GM12878 (cell line): ENCODE results near the gene MAPKAPK3. TPM values are rescaled to one million over a fixed set of nuclear protein-coding genes. Genes with fewer than 3 reads are reported as not detected.

Source experiments
- ATAC-seq: fragments of 200-7000 bp; cut with Tn5 transposase; 3 replicates; pipeline ENCODE4 v1.9.1; 2020; ENCODE audit warnings: mild to moderate bottlenecking, moderate library complexity
- BruUV-seq: library from RNA; stranded (reverse); fragments of 400-500 nt; replicated peaks from 2 replicates; lab custom pipeline; 2021; lab: Mats Ljungman, UMichigan
- CTCF ChIA-PET: fragments of 300-600 bp; sonication (Branson Sonifier 250); formaldehyde crosslinking; extraction: SDS; loops from one replicate; lab custom pipeline; 2021; ENCODE audit warnings: inconsistent platforms; lab: Yijun Ruan, JAX
- POLR2A ChIA-PET: fragments of 350-600 bp; formaldehyde crosslinking; extraction: SDS; loops from one replicate; lab custom pipeline; 2021; ENCODE audit warnings: inconsistent platforms; lab: Charles Lee
- RAD21 ChIA-PET: fragments of 300-600 bp; sonication (Branson Sonifier 250); formaldehyde crosslinking; loops from one replicate; lab custom pipeline; 2023; ENCODE audit warnings: antibody characterized with exemption; ENCODE audit not compliant: unreplicated experiment; lab: Charles Lee
- SMC1A ChIA-PET: fragments of 300-600 bp; sonication (Branson Sonifier 250); formaldehyde crosslinking; loops from one replicate; lab custom pipeline; 2023; ENCODE audit not compliant: unreplicated experiment, uncharacterized antibody; lab: Charles Lee
- DNase-seq: peaks from one replicate; pipeline ENCODE4 v3.0.0-alpha.2; 2011; ENCODE audit warnings: low read depth, low spot score
- FAIRE-seq: peaks from 3 replicates; lab custom pipeline; 2011; peaks lifted over from hg19 to GRCh38; lab: Jason Lieb, UNC
- H2AFZ ChIP-seq: 2 replicates; pipeline ENCODE4 v1.6.0; 2011; ENCODE audit warnings: low read depth, low read length, control low read depth; ENCODE audit not compliant: control insufficient read depth
- H3K27ac ChIP-seq: 2 replicates; pipeline ENCODE4 v1.5.1; 2011; ENCODE audit warnings: control low read depth; ENCODE audit not compliant: control insufficient read depth, insufficient read depth
- H3K27me3 ChIP-seq, 2 experiments: replicated peaks in 1 of 2; 2 replicates each; pipeline versions ENCODE4 v1.6.0 to v1.6.1; 2011; ENCODE audit warnings: low read length in 1 of 2; ENCODE audit not compliant: control insufficient read depth in 2 of 2, insufficient read depth in 2 of 2
- H3K36me3 ChIP-seq, 2 experiments: 2 replicates each; pipeline ENCODE4 v1.5.1; 2011; ENCODE audit warnings: low read length in 1 of 2; ENCODE audit not compliant: control insufficient read depth in 2 of 2, insufficient read depth in 2 of 2
- H3K4me1 ChIP-seq: 2 replicates; pipeline ENCODE4 v1.6.1; 2011; ENCODE audit warnings: mild to moderate bottlenecking, low read length, moderate library complexity, mixed read lengths; ENCODE audit not compliant: control insufficient read depth, insufficient read depth
- H3K4me2 ChIP-seq: 2 replicates; pipeline ENCODE4 v1.6.0; 2011; ENCODE audit warnings: control low read depth; ENCODE audit not compliant: control insufficient read depth, insufficient read depth
- H3K4me3 ChIP-seq: fragments of 200-600 bp; sonication (generic); 2 replicates; pipeline ENCODE4 v1.5.1; 2016
- H3K79me2 ChIP-seq: 2 replicates; pipeline ENCODE4 v1.6.0; 2011; ENCODE audit warnings: low read length; ENCODE audit not compliant: control insufficient read depth, insufficient read depth
- H3K9ac ChIP-seq: 2 replicates; pipeline ENCODE4 v1.8.0; 2011; ENCODE audit warnings: low read length, control low read depth, mixed read lengths; ENCODE audit not compliant: control insufficient read depth, insufficient read depth
- H3K9me3 ChIP-seq: replicated peaks from 3 replicates; pipeline ENCODE4 v1.5.1; 2011; ENCODE audit warnings: mild to moderate bottlenecking, low read length; ENCODE audit not compliant: control insufficient read depth, insufficient read depth
- H4K20me1 ChIP-seq: 2 replicates; pipeline ENCODE4 v1.6.0; 2011; ENCODE audit not compliant: control insufficient read depth, insufficient read depth
- FOXK2 ChIP-seq: fragments of 450-650 bp; IDR thresholded peaks from 2 replicates; pipeline ENCODE4 v1.6.1; 2017; ENCODE audit warnings: mild to moderate bottlenecking, moderate library complexity
- FOXM1 ChIP-seq: IDR thresholded peaks from 2 replicates; pipeline ENCODE4 v1.6.1; 2012; ENCODE audit warnings: low read depth, mild to moderate bottlenecking, inconsistent platforms, low read length, moderate library complexity
- KDM1A ChIP-seq: fragments of 200-600 bp; sonication (generic); IDR thresholded peaks from 2 replicates; pipeline ENCODE4 v1.6.1; 2016; ENCODE audit warnings: borderline replicate concordance
- MXI1 ChIP-seq: fragments of 150-350 bp; IDR thresholded peaks from 2 replicates; pipeline ENCODE4 v1.6.1; 2011; ENCODE audit warnings: low read depth, mild to moderate bottlenecking, inconsistent platforms, low read length, improper control_type of control experiment
- NRF1 ChIP-seq: conservative IDR thresholded peaks from 2 replicates; pipeline ENCODE4 v1.6.1; 2011; ENCODE audit warnings: mild to moderate bottlenecking, low read depth, low read length, improper control_type of control experiment
- PML ChIP-seq: IDR thresholded peaks from 2 replicates; pipeline ENCODE4 v1.6.1; 2012; ENCODE audit warnings: low read length, inconsistent platforms
- STAT1 ChIP-seq: fragments of 450-650 bp; conservative IDR thresholded peaks from 2 replicates; pipeline ENCODE4 v1.6.1; 2014; ENCODE audit warnings: antibody characterized with exemption, mild to moderate bottlenecking
- SUPT20H ChIP-seq: IDR thresholded peaks from 2 replicates; pipeline ENCODE4 v1.6.1; 2011; ENCODE audit warnings: low read depth, mild to moderate bottlenecking, low read length, moderate library complexity, borderline replicate concordance; ENCODE audit not compliant: control insufficient read depth
- TCF12 ChIP-seq: IDR thresholded peaks from 2 replicates; pipeline ENCODE4 v1.6.1; 2011; ENCODE audit warnings: low read depth, mild to moderate bottlenecking, low read length
- ZNF217 ChIP-seq: fragments of 450-650 bp; IDR thresholded peaks from 2 replicates; pipeline ENCODE4 v1.6.1; 2017; ENCODE audit warnings: antibody characterized with exemption, mild to moderate bottlenecking
- WGBS: methylation state at CpG from one replicate; pipeline ENCODE4 v1.1.6; 2016; ENCODE audit warnings: low lambda C conversion rate; ENCODE audit not compliant: insufficient replicate concordance, insufficient coverage; ENCODE audit errors: missing lambda C conversion rate; 5-methylcytosine and 5-hydroxymethylcytosine counted together
- in situ Hi-C: fragments of 300-500 bp; cut with MboI; formaldehyde crosslinking; loops from 9 replicates; pipeline ENCODE4 v1.14.3; 2018; ENCODE audit warnings: mixed read lengths
- intact Hi-C: fragments of 100-400 bp; cut with micrococcal nuclease; formaldehyde crosslinking; loops from one replicate; pipeline ENCODE4 v1.14.2; 2022; ENCODE audit not compliant: unreplicated experiment
- polyA plus RNA-seq, 11 experiments: library from polyadenylated mRNA; depleted of rRNA in 4 of 11; unstranded in 6 of 11; stranded (reverse) in 5 of 11; fragments of >200 nt; fragmentation: Nextera tagmentation in 4 of 11; fragmentation: Illumina TruSeq in 1 of 11; extraction: Ambion mirVana in 4 of 11; extraction: Trizol in 1 of 11; gene quantifications; 1 replicate in 1 of 11; 2 replicates in 10 of 11; pipeline versions ENCODE4 v1.2.1 to v1.2.3, GENCODE V29; 2011 to 2016; ENCODE audit warnings: inconsistent platforms in 2 of 11, missing spikeins in 2 of 11, low read depth in 1 of 11
- total RNA-seq, 4 experiments: library from RNA; depleted of rRNA in 3 of 4; stranded (reverse); fragments of >200 nt in 3 of 4; fragmentation: Illumina TruSeq in 1 of 4; extraction: Trizol in 1 of 4; gene quantifications; 2 replicates each; pipeline versions ENCODE4 v1.2.1 to v1.2.3, GENCODE V29; 2013 to 2021
- TF ChIP-seq, protein P1 (sequence below): fragments of 450-650 bp; IDR thresholded peaks from 2 replicates; pipeline ENCODE4 v1.6.1; 2017; ENCODE audit warnings: mild to moderate bottlenecking
- TF ChIP-seq, protein P2 (sequence below): fragments of 450-650 bp; IDR thresholded peaks from 2 replicates; pipeline ENCODE4 v1.6.1; 2016; ENCODE audit warnings: mild to moderate bottlenecking

MAPKAPK3 gene
- total and polyA plus RNA-seq, 10 of the 15 experiments (the other 5 are each of a cell fraction or from before 2014, with no cell fraction given): 7.9 to 66.0 (median 39.0) TPM

DNA sequence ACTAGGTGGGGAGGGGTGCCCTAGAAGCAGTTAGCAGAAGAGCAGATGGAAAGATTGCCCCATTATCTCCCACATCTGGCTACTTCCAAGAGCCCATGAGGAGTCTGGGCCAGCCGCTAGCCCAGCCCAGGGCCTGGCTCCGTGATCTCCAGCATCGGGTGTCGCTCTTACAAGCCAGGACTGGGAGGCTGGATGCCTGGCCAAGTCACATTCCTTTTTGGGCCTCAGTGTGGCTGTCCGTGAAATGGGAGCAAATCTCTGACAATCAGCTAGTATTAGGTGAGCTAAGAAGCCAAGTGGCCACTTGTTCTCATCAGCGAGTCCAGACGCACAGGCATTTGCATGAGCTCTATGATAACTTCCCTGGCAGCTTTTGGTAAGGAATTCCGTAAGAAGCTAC is 34.5 kb downstream of the MAPKAPK3 start:
- H3K27me3 ChIP-seq: no peaks in the 10 kb centered on the region; a peak in 2 of 4 replicates
- H3K79me2 ChIP-seq: no peaks in the 10 kb centered on the region
- H4K20me1 ChIP-seq: no peaks in the 10 kb centered on the region
- DNase-seq (no peak), FAIRE-seq (no peak), ATAC-seq (no peak)
- no peak overlapping the region for H3K4me2 ChIP-seq
- no peak overlapping the region for H3K9ac ChIP-seq
- RAD21 ChIA-PET: interaction anchor here (0.9 to 7.3 kb wide), 5 partner anchors 19 to 81 kb away, joined by 3 to 84 read pairs (median 4); partner anchors contain the start of gene MAPKAPK3
- no peak overlapping the region for H2AFZ ChIP-seq
- H3K9me3 ChIP-seq: no peaks in the 10 kb centered on the region
- CTCF ChIA-PET: interaction anchor here (0.8 to 10.8 kb wide), 3 partner anchors 10 to 33 kb away, joined by 4 to 250 read pairs (median 16); partner anchors contain the start of gene MAPKAPK3
- BruUV-seq: no TSS peak
- no peak overlapping the region for H3K4me3 ChIP-seq
- peaks cover 0 to 3% of the 10 kb centered on the region in 2 experiments; a peak in 2 of 4 replicates for H3K36me3 ChIP-seq
- in situ Hi-C loops (no loop called here), intact Hi-C loops (no loop called here)
- 72% methylated on average over 8 of the region's 8 CpGs for WGBS
- H3K27ac ChIP-seq: no peak overlapping the region
- SMC1A ChIA-PET: interaction anchor here (0.9 to 8.0 kb wide), 2 partner anchors 28 to 34 kb away, joined by 3 to 81 read pairs; partner anchors contain the start of gene MAPKAPK3
- POLR2A ChIA-PET: interaction anchor here (0.6 kb wide), 1 partner anchor 18 kb away, joined by 13 read pairs; no protein-coding TSS in a partner anchor
- no peaks in the 10 kb centered on the region for H3K4me1 ChIP-seq
- TF ChIP-seq, protein P1, sequence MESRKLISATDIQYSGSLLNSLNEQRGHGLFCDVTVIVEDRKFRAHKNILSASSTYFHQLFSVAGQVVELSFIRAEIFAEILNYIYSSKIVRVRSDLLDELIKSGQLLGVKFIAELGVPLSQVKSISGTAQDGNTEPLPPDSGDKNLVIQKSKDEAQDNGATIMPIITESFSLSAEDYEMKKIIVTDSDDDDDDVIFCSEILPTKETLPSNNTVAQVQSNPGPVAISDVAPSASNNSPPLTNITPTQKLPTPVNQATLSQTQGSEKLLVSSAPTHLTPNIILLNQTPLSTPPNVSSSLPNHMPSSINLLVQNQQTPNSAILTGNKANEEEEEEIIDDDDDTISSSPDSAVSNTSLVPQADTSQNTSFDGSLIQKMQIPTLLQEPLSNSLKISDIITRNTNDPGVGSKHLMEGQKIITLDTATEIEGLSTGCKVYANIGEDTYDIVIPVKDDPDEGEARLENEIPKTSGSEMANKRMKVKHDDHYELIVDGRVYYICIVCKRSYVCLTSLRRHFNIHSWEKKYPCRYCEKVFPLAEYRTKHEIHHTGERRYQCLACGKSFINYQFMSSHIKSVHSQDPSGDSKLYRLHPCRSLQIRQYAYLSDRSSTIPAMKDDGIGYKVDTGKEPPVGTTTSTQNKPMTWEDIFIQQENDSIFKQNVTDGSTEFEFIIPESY: no peak
- TF ChIP-seq MXI1: no peak
- TF ChIP-seq ZNF217: no peak
- no peak for TF ChIP-seq STAT1
- no peak for TF ChIP-seq FOXM1
- no peak for TF ChIP-seq FOXK2
- TF ChIP-seq KDM1A: no peak
- no peak for TF ChIP-seq SUPT20H
- TF ChIP-seq, protein P2, sequence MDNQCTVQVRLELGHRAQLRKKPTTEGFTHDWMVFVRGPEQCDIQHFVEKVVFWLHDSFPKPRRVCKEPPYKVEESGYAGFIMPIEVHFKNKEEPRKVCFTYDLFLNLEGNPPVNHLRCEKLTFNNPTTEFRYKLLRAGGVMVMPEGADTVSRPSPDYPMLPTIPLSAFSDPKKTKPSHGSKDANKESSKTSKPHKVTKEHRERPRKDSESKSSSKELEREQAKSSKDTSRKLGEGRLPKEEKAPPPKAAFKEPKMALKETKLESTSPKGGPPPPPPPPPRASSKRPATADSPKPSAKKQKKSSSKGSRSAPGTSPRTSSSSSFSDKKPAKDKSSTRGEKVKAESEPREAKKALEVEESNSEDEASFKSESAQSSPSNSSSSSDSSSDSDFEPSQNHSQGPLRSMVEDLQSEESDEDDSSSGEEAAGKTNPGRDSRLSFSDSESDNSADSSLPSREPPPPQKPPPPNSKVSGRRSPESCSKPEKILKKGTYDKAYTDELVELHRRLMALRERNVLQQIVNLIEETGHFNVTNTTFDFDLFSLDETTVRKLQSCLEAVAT: no peak
- TF ChIP-seq TCF12: no peak
- no peak for TF ChIP-seq PML
- TF ChIP-seq NRF1: no peak
